Endothelial cell (in vitro differentiated cells): ENCODE data around the gene EXO1. TPM values are rescaled to one million over a fixed set of nuclear protein-coding genes. Genes with fewer than 3 reads are reported as not detected.

Experiments used
- DNase-seq: peaks from one replicate; pipeline ENCODE4 v3.0.0; 2021; ENCODE audit warnings: low spot score
- H3K27ac Mint-ChIP-seq: one replicate; pipeline ENCODE4 v1.8.0; 2021; ENCODE audit warnings: mixed read lengths, inconsistent platforms; ENCODE audit not compliant: unreplicated experiment
- H3K27me3 Mint-ChIP-seq: one replicate; pipeline ENCODE4 v1.8.0; 2021; ENCODE audit warnings: mild to moderate bottlenecking, moderate library complexity, mixed read lengths, inconsistent platforms; ENCODE audit not compliant: unreplicated experiment
- H3K36me3 Mint-ChIP-seq: one replicate; pipeline ENCODE4 v1.8.0; 2021; ENCODE audit warnings: mild to moderate bottlenecking, low read depth, mixed read lengths, inconsistent platforms; ENCODE audit not compliant: unreplicated experiment
- H3K4me1 Mint-ChIP-seq: one replicate; pipeline ENCODE4 v1.8.0; 2021; ENCODE audit warnings: mild to moderate bottlenecking, mixed read lengths, inconsistent platforms; ENCODE audit not compliant: unreplicated experiment
- H3K4me3 Mint-ChIP-seq: one replicate; pipeline ENCODE4 v1.8.0; 2021; ENCODE audit warnings: mild to moderate bottlenecking, mixed read lengths, inconsistent platforms; ENCODE audit not compliant: unreplicated experiment
- H3K9me3 Mint-ChIP-seq: one replicate; pipeline ENCODE4 v1.8.0; 2021; ENCODE audit warnings: mixed read lengths, inconsistent platforms; ENCODE audit not compliant: unreplicated experiment
- total RNA-seq: library from RNA; stranded (reverse); fragmentation: NEBNext Ultra II Directional; extraction: Animal tissue kit (Norgen Biotek cat#: 25700); gene quantifications from one replicate; pipeline ENCODE4 v1.2.1, GENCODE V29; 2021; ENCODE audit not compliant: unreplicated experiment
- TF ChIP-seq, protein P1 (sequence below): fragments of 200-600 bp; sonication (generic); IDR thresholded peaks from one replicate; pipeline ENCODE4 v1.5.0; 2021; ENCODE audit warnings: antibody characterized with exemption; ENCODE audit not compliant: unreplicated experiment

Gene EXO1
- total RNA-seq, 1 donor from 2014 or later = 6.5 TPM

DNA sequence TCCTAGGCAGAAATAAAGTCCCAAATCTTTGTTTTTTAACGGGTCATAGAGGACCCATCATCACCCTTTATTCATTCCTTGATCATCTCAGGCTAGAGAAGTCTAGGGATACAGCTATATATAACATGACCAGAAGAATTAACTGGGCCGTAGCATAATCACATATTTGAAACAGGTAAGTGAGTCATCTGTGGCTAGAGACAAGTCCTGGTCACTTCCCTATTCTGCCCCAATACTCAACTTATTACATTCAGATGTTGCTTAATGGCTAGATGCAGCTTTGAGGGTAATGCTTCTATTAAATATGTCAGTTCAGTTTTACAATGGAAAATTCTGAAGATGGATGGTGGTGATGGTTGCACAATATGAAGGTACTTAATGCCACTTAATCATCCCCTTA lies 47.0 kb downstream of the EXO1 start:
- H3K27me3 Mint-ChIP-seq = no peaks in the 10 kb centered on the region
- no peak overlapping the region for H3K27ac Mint-ChIP-seq
- H3K4me3 Mint-ChIP-seq = no peak overlapping the region
- TF ChIP-seq, protein P1, sequence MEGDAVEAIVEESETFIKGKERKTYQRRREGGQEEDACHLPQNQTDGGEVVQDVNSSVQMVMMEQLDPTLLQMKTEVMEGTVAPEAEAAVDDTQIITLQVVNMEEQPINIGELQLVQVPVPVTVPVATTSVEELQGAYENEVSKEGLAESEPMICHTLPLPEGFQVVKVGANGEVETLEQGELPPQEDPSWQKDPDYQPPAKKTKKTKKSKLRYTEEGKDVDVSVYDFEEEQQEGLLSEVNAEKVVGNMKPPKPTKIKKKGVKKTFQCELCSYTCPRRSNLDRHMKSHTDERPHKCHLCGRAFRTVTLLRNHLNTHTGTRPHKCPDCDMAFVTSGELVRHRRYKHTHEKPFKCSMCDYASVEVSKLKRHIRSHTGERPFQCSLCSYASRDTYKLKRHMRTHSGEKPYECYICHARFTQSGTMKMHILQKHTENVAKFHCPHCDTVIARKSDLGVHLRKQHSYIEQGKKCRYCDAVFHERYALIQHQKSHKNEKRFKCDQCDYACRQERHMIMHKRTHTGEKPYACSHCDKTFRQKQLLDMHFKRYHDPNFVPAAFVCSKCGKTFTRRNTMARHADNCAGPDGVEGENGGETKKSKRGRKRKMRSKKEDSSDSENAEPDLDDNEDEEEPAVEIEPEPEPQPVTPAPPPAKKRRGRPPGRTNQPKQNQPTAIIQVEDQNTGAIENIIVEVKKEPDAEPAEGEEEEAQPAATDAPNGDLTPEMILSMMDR = no peak
- H3K36me3 Mint-ChIP-seq = no peaks in the 10 kb centered on the region
- H3K4me1 Mint-ChIP-seq = no peaks in the 10 kb centered on the region
- H3K9me3 Mint-ChIP-seq = no peaks in the 10 kb centered on the region
- DNase-seq = no peak

DNA sequence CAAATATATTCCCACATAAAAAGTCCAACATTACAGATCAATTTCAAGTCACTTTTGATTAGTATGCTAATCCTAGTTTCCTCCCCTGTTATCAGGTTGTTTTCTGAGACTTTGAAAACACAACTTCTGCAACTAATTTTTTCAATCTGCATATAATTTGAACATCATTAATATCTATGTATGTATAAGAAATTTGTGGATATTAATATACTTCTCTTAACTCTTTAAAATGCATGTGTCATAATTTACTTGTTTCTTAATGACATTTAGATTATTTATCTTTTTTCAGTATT lies 48.6 kb downstream of the EXO1 start:
- no peaks in the 10 kb centered on the region for H3K9me3 Mint-ChIP-seq
- no peak overlapping the region for H3K27ac Mint-ChIP-seq
- no peak for DNase-seq
- no peaks in the 10 kb centered on the region for H3K27me3 Mint-ChIP-seq
- no peak overlapping the region for H3K4me3 Mint-ChIP-seq
- H3K4me1 Mint-ChIP-seq = no peaks in the 10 kb centered on the region
- no peaks in the 10 kb centered on the region for H3K36me3 Mint-ChIP-seq
- TF ChIP-seq, protein P1 = peak; percentile 1

DNA sequence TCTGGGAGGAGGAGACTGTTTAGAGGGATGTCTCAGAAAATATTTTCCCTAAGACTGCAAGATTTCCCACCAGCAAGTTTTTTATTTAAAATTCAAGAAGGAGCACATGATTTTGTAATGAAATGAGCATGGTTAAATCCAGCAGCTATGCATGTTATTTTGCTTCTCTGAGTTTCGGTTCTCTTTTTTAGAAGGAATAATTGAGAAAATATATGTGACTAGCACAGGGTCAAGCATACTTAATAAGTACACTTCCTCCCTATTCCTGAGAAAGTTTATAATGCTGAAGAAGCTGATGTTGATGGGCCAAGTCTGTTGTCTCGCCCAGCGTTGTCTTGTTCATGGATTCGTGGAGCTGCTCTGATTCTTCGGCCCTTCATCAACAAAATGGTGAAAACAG lies 51.2 kb downstream of the EXO1 start:
- no peaks in the 10 kb centered on the region for H3K36me3 Mint-ChIP-seq
- no peak for DNase-seq
- peaks cover 1% of the 10 kb centered on the region for H3K27me3 Mint-ChIP-seq
- H3K27ac Mint-ChIP-seq = no peak overlapping the region
- TF ChIP-seq, protein P1 = no peak
- no peak overlapping the region for H3K4me3 Mint-ChIP-seq
- H3K4me1 Mint-ChIP-seq = no peaks in the 10 kb centered on the region
- no peaks in the 10 kb centered on the region for H3K9me3 Mint-ChIP-seq

DNA sequence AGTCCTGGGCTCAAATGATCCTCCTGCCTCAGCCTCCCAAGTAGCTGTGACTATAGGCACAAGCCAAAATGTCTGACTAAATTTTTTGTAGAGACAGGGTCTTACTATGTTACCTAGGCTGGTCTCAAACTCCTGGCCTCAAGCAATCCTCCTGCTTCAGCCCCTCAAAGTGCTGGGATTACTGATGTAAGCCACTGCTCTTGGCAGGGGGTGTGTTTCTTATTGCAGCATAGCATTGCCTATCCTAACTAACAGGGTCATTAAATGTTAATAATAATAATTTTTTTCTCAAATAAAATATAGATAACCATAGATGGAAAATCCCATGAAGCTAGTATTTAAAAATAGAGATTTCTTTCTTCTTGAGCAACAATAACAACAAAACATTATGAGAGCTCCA lies 52.4 kb downstream of the EXO1 start:
- Mint-ChIP-seq H3K4me1 (no peaks in the 10 kb centered on the region), H3K9me3 (no peaks in the 10 kb centered on the region), H3K27me3 (peaks cover 3% of the 10 kb centered on the region), H3K36me3 (no peaks in the 10 kb centered on the region), H3K4me3 (no peak overlapping the region), H3K27ac (no peak overlapping the region)
- no peak for DNase-seq
- TF ChIP-seq, protein P1 = no peak

DNA sequence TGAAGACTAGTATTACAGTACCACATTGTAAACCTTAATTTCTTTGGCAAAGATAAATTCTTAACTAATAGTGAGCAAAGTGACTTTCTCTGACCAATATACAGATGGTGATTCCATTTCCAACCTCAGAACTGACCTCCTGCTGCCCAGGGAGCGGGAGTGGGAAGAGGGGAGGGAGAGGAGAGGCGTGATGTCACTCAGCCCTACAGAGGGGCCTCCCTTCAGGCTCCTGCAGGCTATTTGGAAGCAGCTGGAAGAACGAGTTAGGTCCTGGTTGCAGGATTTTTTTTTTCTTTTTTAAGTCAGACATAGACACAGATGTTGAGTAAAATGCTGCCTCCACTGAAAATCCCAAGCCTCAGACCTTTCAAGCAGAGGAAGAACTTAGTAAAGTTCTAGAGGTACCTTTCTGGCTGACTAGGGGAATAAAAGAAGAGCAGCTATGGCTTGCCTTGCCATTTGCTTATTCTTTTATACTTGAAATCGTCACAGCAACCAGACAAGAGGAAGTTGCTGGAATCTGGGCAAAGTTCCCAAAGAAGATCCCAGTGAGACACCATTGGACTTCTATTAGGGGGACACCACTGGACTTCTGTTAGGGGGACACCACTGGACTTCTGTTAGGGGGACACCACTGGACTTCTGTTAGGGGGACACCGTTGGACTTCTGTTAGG lies 54.5 kb downstream of the EXO1 start:
- TF ChIP-seq, protein P1 = no peak
- Mint-ChIP-seq H3K27me3 (peaks cover 3% of the 10 kb centered on the region), H3K9me3 (no peaks in the 10 kb centered on the region), H3K4me3 (no peak overlapping the region), H3K36me3 (no peaks in the 10 kb centered on the region), H3K27ac (no peak overlapping the region), H3K4me1 (no peaks in the 10 kb centered on the region)
- no peak for DNase-seq
